ENCODE data around the gene SPON2. TPM values are rescaled to one million over a fixed set of nuclear protein-coding genes. Genes with fewer than 3 reads are reported as not detected.

The SPON2 gene
- total RNA-seq, 1 experiment from 2014 or later, result 6.6 TPM

- TF ChIP-seq ZNF121 (CRISPR knock-in tag; IDR thresholded peaks at IDR 0.05), result no peak
- 0 out of 2 replicates have a peak, but pooled peaks have one; percentile 26 for TF ChIP-seq TP53 (CRISPR knock-in tag; IDR thresholded peaks at IDR 0.05)
- Mint-ChIP-seq H3K27ac (no peak overlapping the region), H3K9me3 (no peaks in the 10 kb centered on the region), H3K27me3 (ENCODE audit: low read depth) (peaks cover 69% of the 10 kb centered on the region), H3K36me3 (no peaks in the 10 kb centered on the region), H3K4me3 (peak overlapping the region; percentile 55), H3K4me1 (no peaks in the 10 kb centered on the region)
- ChIA-PET CTCF (interaction anchor here (0.9 to 1.6 kb wide), 4 partner anchors 44 to 173 kb away, joined by 3 to 5 read pairs (median 3); partner anchors contain the start of gene MAEA), POLR2A (no interaction called here)
- ATAC-seq (peak; percentile 5), DNase-seq (ENCODE audit: low spot score) (no peak)
These were observed 781 bp upstream of the SPON2 start for GRCh38 chr4:1172971-1173757.

- Mint-ChIP-seq H3K36me3 (no peaks in the 10 kb centered on the region), H3K9me3 (no peaks in the 10 kb centered on the region), H3K27me3 (ENCODE audit: low read depth) (peaks cover 82% of the 10 kb centered on the region), H3K27ac (no peak overlapping the region), H3K4me3 (peak overlapping the region; percentile 62), H3K4me1 (peaks cover 2% of the 10 kb centered on the region; the same call in 1 of the 2 replicates)
- CTCF ChIA-PET, result interaction anchor here (0.9 to 1.9 kb wide), 6 partner anchors 41 to 184 kb away, joined by 3 to 6 read pairs (median 4); partner anchors contain the start of gene MAEA
- POLR2A ChIA-PET, result interaction anchor here (0.7 kb wide), 1 partner anchor 11 kb away, joined by 3 read pairs; no protein-coding TSS in a partner anchor
- DNase-seq (ENCODE audit: low spot score) (peak; percentile 66), ATAC-seq (peak; percentile 2; the same call in 1 of the 2 replicates)
- TF ChIP-seq NR1H2 (CRISPR knock-in tag; IDR thresholded peaks at IDR 0.05), result no peak
- TF ChIP-seq ZNF121 (CRISPR knock-in tag; IDR thresholded peaks at IDR 0.05), result no peak
- TF ChIP-seq TCF7 (CRISPR knock-in tag; IDR thresholded peaks at IDR 0.05; ENCODE audit: low read depth), result no peak
- TF ChIP-seq, protein P1, sequence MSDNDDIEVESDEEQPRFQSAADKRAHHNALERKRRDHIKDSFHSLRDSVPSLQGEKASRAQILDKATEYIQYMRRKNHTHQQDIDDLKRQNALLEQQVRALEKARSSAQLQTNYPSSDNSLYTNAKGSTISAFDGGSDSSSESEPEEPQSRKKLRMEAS (CRISPR knock-in tag; IDR thresholded peaks at IDR 0.05), result peak; percentile 84; the same call in 1 of the 2 replicates
- no peak for TF ChIP-seq JAZF1 (CRISPR knock-in tag; IDR thresholded peaks at IDR 0.05)
- TF ChIP-seq, protein P2, sequence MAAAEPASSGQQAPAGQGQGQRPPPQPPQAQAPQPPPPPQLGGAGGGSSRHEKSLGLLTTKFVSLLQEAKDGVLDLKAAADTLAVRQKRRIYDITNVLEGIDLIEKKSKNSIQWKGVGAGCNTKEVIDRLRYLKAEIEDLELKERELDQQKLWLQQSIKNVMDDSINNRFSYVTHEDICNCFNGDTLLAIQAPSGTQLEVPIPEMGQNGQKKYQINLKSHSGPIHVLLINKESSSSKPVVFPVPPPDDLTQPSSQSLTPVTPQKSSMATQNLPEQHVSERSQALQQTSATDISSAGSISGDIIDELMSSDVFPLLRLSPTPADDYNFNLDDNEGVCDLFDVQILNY (CRISPR knock-in tag; IDR thresholded peaks at IDR 0.05), result peak; percentile 65; the same call in 1 of the 2 replicates
- TF ChIP-seq, protein P3, sequence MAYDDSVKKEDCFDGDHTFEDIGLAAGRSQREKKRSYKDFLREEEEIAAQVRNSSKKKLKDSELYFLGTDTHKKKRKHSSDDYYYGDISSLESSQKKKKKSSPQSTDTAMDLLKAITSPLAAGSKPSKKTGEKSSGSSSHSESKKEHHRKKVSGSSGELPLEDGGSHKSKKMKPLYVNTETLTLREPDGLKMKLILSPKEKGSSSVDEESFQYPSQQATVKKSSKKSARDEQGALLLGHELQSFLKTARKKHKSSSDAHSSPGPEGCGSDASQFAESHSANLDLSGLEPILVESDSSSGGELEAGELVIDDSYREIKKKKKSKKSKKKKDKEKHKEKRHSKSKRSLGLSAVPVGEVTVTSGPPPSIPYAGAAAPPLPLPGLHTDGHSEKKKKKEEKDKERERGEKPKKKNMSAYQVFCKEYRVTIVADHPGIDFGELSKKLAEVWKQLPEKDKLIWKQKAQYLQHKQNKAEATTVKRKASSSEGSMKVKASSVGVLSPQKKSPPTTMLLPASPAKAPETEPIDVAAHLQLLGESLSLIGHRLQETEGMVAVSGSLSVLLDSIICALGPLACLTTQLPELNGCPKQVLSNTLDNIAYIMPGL (CRISPR knock-in tag; IDR thresholded peaks at IDR 0.05), result peak; percentile 33; the same call in 1 of the 2 replicates
- no peak for TF ChIP-seq GRHL2 (CRISPR knock-in tag; IDR thresholded peaks at IDR 0.05; ENCODE audit: insufficient replicate concordance, severe bottlenecking)
- TF ChIP-seq CREM (CRISPR knock-in tag; IDR thresholded peaks at IDR 0.05), result no peak
- no peak for TF ChIP-seq ATF2 (CRISPR knock-in tag; IDR thresholded peaks at IDR 0.05; ENCODE audit: borderline replicate concordance, low read depth)
- no peak for TF ChIP-seq CBFB (CRISPR knock-in tag; IDR thresholded peaks at IDR 0.05; ENCODE audit: low read depth)
- TF ChIP-seq FOXJ3 (CRISPR knock-in tag; IDR thresholded peaks at IDR 0.05; ENCODE audit: borderline replicate concordance), result no peak
- no peak for TF ChIP-seq ZNF423 (CRISPR knock-in tag; IDR thresholded peaks at IDR 0.05)
- TF ChIP-seq, protein P4, sequence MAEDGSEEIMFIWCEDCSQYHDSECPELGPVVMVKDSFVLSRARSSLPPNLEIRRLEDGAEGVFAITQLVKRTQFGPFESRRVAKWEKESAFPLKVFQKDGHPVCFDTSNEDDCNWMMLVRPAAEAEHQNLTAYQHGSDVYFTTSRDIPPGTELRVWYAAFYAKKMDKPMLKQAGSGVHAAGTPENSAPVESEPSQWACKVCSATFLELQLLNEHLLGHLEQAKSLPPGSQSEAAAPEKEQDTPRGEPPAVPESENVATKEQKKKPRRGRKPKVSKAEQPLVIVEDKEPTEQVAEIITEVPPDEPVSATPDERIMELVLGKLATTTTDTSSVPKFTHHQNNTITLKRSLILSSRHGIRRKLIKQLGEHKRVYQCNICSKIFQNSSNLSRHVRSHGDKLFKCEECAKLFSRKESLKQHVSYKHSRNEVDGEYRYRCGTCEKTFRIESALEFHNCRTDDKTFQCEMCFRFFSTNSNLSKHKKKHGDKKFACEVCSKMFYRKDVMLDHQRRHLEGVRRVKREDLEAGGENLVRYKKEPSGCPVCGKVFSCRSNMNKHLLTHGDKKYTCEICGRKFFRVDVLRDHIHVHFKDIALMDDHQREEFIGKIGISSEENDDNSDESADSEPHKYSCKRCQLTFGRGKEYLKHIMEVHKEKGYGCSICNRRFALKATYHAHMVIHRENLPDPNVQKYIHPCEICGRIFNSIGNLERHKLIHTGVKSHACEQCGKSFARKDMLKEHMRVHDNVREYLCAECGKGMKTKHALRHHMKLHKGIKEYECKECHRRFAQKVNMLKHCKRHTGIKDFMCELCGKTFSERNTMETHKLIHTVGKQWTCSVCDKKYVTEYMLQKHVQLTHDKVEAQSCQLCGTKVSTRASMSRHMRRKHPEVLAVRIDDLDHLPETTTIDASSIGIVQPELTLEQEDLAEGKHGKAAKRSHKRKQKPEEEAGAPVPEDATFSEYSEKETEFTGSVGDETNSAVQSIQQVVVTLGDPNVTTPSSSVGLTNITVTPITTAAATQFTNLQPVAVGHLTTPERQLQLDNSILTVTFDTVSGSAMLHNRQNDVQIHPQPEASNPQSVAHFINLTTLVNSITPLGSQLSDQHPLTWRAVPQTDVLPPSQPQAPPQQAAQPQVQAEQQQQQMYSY (CRISPR knock-in tag; IDR thresholded peaks at IDR 0.05), result 0 out of 2 replicates have a peak, but pooled peaks have one; percentile 19
- TF ChIP-seq ELF4 (CRISPR knock-in tag; IDR thresholded peaks at IDR 0.05; ENCODE audit: low read depth), result no peak
- TF ChIP-seq MYBL2 (CRISPR knock-in tag; IDR thresholded peaks at IDR 0.05), result no peak
- TF ChIP-seq ZBTB21 (CRISPR knock-in tag; IDR thresholded peaks at IDR 0.05; ENCODE audit: borderline replicate concordance), result no peak
- TF ChIP-seq ZNF138 (CRISPR knock-in tag; conservative IDR thresholded peaks at IDR 0.05), result no peak
- TF ChIP-seq, protein P5, sequence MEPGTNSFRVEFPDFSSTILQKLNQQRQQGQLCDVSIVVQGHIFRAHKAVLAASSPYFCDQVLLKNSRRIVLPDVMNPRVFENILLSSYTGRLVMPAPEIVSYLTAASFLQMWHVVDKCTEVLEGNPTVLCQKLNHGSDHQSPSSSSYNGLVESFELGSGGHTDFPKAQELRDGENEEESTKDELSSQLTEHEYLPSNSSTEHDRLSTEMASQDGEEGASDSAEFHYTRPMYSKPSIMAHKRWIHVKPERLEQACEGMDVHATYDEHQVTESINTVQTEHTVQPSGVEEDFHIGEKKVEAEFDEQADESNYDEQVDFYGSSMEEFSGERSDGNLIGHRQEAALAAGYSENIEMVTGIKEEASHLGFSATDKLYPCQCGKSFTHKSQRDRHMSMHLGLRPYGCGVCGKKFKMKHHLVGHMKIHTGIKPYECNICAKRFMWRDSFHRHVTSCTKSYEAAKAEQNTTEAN (CRISPR knock-in tag; IDR thresholded peaks at IDR 0.05), result no peak
- no peak for TF ChIP-seq USF1 (CRISPR knock-in tag; IDR thresholded peaks at IDR 0.05)
These were observed 814 bp downstream of the SPON2 start for GRCh38 chr4:1171311-1172227.
